Right kidney (tissue), 9 donors: ENCODE data around the gene EMC10.
"Not testable (repeated sequence)": the region's sequence is repeated elsewhere in the genome, so short reads cannot be mapped to it uniquely, and the experiment has no call there.

Experiments used
- DNase-seq: peaks from one replicate; pipeline ENCODE4 v3.0.0-alpha.2; 2016
- long read RNA-seq, 8 donors: transcript quantifications; one replicate each; lab custom pipeline, GENCODE V29; 2026

Gene EMC10
- long read RNA-seq, donor 1, full-length matches to known transcripts = 56 of 61 reads
- long read RNA-seq, donor 1, partial matches to known transcripts = 5 of 61 reads
- long read RNA-seq, donor 1, other reads (novel, unspliced or antisense) = 0 of 61 reads
- long read RNA-seq, donor 2, full-length matches to known transcripts = 21 of 80 reads
- long read RNA-seq, donor 2, partial matches to known transcripts = 59 of 80 reads
- long read RNA-seq, donor 2, other reads (novel, unspliced or antisense) = 0 of 80 reads
- long read RNA-seq, donor 3, full-length matches to known transcripts = 7 of 7 reads
- long read RNA-seq, donor 3, partial matches to known transcripts = 0 of 7 reads
- long read RNA-seq, donor 3, other reads (novel, unspliced or antisense) = 0 of 7 reads
- long read RNA-seq, donor 4, full-length matches to known transcripts = 9 of 18 reads
- long read RNA-seq, donor 4, partial matches to known transcripts = 9 of 18 reads
- long read RNA-seq, donor 4, other reads (novel, unspliced or antisense) = 0 of 18 reads
- long read RNA-seq, donor 5, full-length matches to known transcripts = 30 of 30 reads
- long read RNA-seq, donor 5, partial matches to known transcripts = 0 of 30 reads
- long read RNA-seq, donor 5, other reads (novel, unspliced or antisense) = 0 of 30 reads
- long read RNA-seq, donor 6, full-length matches to known transcripts = 36 of 49 reads
- long read RNA-seq, donor 6, partial matches to known transcripts = 13 of 49 reads
- long read RNA-seq, donor 6, other reads (novel, unspliced or antisense) = 0 of 49 reads
- long read RNA-seq, donor 7, full-length matches to known transcripts = 21 of 44 reads
- long read RNA-seq, donor 7, partial matches to known transcripts = 23 of 44 reads
- long read RNA-seq, donor 7, other reads (novel, unspliced or antisense) = 0 of 44 reads
- long read RNA-seq, donor 8, full-length matches to known transcripts = 16 of 16 reads
- long read RNA-seq, donor 8, partial matches to known transcripts = 0 of 16 reads
- long read RNA-seq, donor 8, other reads (novel, unspliced or antisense) = 0 of 16 reads

DNA sequence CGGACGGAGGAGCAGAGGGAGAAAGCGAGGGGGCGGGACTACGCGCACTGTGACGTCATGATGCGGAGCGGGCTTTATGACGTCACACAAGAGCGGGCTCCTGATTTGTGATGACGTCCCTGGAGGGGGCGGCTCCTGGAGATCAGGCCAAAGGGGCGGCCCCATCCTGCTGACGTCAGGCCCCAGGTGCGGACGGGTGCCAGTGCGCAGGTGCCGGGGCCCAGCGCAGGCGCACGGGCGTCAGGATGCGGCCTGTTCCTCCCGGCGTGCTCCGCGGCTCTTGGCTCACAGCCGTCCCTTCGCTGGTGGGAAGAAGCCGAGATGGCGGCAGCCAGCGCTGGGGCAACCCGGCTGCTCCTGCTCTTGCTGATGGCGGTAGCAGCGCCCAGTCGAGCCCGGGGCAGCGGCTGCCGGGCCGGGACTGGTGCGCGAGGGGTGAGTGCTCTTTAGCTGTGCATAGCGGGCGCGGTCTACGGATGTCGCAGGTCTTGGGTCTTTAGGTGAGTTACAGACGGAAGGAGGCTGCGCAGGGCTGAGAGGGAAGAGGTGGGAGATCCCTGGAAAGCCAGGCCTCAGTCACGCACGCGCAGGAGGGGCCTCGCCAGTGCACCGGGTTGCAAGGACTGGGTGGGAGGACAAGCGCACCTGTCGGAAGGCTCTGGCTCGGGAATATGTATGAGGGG, at the start of gene EMC10, which contains the start of gene GARIN5A:
EMC10 (plus strand) TSS at position 284 of the 683 bp plus-strand sequence; CDS start at position 322, 38 bp downstream.
GARIN5A (minus strand) TSS at position 625 of the 683 bp plus-strand sequence; CDS start at position 165, 460 bp downstream.
- peak; percentile 98 for DNase-seq

DNA sequence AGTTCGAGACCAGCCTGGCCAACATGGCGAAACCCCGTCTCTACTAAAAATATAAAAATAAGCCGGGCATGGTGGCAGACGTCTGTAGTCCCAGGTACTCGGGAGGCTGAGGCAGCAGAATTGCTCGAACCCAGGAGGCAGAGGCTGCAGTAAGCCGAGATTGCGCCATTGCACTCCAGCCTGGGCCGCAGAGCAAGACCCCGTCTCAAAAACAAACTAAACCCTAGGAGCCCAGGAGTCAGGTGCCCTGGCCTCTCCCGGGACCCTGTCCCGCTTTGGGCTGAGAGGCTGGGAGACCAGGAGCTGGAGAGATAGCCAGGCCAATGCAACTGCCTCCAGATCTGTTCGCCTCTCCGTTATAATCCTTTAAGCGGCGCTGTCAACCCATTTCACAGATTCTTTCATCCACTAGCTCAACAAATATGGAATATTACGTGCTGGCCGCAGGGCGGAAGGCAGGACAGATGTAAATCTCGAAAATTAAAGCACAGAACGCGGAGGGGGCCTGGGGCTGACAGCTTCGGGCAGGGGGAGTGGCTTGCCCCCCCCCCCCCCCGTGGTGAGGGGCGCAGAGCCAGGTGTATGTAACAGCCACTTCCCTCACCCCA, 48.9 kb upstream of the EMC10 start:
- DNase-seq = no peak

DNA sequence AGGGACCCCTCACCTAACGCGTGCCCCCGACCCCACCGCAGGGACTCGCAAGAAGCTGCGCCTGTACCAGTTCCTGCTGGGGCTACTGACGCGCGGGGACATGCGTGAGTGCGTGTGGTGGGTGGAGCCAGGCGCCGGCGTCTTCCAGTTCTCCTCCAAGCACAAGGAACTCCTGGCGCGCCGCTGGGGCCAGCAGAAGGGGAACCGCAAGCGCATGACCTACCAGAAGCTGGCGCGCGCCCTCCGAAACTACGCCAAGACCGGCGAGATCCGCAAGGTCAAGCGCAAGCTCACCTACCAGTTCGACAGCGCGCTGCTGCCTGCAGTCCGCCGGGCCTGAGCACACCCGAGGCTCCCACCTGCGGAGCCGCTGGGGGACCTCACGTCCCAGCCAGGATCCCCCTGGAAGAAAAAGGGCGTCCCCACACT, 48.3 kb upstream of the EMC10 start:
- peak; percentile 69 for DNase-seq

DNA sequence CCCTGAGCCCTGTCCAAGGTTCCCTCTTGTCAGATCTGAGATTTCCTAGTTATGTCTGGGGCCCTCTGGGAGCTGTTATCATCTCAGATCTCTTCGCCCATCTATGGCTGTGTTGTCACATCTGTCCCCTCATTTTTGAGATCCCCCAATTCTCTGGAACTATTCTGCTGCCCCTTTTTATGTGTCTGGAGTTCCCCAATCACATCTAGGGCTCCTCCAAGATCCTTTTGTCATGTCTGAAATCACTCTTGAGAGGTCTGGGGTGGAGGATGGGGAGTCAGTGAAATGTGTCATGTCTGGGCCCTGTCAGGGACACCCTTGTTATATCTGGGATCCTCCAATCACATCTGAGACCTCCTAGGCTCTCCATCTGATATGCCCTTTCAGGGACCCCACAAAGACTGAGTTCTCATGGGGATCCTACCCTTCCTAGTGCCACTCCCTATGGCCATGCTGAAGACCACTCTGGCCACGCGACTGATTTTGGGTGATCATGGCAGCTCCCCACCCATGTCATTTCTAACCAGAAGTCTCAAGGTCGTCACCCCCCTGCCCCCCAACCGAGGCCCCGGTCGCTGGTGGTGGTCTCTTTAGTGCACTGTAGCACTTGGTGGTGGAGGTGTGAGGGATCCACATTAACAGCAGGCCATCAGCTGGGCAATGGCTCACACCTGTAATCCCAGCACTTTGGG, 47.4 kb upstream of the EMC10 start:
- DNase-seq = no peak

DNA sequence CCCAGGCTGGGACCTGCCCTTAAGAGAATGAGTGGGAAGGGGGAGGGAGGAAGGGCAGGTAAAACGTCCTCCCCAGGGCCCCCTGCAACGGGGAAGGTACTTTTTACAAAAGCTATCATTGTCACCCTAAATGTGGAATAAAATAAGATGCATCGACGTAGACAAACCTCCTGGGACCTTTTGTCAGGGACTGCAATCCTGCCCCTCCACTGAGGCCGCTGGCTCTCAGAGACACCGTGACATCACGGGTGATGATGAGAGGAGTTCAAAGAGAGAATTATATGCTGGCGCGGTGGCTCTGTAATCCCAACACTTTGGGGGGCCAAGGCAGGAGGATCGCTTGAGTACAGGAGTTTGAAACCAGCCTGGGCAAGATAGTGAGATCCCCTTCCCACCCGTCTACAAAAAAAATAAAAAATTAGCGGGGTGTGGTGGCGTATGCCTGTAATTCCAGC, 45.4 kb upstream of the EMC10 start:
- no peak for DNase-seq

DNA sequence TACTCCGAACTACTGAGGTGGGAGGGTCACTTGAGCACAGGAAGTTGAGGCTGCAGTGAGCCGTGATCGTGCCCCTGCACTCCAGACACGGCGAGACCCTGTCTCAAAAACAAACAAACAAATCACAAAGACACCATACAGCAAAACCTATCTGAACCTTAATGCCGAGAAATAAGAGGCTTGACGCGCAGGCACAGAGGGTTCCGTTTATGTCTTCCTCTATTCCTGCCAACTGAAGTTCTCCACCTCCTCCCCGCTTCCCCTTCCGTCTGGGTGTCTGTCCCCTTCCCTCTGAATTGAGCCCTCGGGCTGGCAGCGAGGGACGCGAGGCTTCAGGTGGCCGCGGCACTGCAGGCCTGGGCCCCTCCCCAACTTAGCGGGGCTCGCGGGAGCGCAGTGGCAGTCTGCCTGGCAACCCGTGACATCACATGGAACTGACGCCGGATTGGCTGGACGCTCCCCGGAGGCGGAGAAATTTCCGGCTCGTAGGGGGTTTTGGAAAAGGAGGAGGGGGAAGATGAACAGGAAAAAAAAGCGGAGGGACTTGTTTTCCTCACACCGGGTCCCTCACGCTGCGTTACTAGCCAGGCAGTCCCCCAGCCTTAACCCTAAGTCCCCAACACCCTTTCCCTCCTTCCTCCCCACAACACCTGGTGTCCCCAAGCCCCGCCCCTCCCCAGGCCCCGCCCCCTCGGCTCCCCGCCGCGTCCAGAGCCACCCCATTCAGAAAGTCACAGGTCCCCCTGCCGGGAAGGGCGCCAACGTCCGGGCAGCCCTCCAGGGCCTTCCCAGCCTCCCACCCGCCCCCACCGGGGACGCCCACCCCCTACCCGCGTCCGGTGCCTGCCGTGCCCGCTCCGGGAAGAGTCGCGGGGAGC, 44.7 kb upstream of the EMC10 start:
- DNase-seq = peak; percentile 96

DNA sequence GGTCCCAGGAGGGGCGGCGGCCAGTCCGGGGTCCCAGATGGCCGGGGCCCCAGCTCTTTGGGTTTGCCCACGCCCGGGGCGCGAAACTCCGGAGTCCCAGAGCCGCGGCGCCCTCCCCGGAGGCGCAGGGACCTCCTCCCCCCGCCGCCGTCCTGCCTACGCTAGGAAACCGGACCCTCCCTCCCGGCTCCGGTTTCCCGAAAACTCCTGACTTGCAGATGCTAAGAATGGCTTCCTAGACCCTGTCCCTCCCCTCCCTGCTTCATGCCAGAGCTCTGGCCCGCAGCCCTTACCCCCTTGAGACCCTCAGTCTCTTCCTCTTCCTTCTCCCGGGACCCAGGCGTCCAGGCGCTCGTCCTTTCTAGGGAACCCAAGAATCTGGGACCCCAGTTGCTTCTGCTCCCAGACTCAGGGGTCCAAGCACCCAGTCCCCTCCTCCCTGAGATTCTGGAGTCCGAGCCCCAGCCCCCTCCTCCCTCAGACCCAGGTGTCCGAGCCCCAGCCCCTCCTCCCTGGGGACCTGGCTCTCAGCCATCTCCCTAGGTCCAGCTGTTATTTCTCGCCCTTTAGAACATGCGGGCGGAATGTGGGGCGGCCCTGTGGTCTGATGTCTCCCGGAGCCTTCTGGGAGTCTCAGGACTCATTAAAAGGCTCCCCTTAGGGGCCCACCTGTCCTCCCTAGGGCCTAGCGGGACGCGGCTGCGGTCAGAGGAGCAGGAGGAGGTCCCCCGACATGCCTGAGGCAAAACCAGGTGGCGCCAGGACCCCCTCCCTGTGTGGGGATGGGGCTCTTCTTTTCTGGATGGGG, 43.9 kb upstream of the EMC10 start, which contains the start of gene MYBPC2:
MYBPC2 (plus strand) TSS at position 672 of the 808 bp plus-strand sequence; CDS start at position 734, 62 bp downstream.
- DNase-seq = peak; percentile 71

DNA sequence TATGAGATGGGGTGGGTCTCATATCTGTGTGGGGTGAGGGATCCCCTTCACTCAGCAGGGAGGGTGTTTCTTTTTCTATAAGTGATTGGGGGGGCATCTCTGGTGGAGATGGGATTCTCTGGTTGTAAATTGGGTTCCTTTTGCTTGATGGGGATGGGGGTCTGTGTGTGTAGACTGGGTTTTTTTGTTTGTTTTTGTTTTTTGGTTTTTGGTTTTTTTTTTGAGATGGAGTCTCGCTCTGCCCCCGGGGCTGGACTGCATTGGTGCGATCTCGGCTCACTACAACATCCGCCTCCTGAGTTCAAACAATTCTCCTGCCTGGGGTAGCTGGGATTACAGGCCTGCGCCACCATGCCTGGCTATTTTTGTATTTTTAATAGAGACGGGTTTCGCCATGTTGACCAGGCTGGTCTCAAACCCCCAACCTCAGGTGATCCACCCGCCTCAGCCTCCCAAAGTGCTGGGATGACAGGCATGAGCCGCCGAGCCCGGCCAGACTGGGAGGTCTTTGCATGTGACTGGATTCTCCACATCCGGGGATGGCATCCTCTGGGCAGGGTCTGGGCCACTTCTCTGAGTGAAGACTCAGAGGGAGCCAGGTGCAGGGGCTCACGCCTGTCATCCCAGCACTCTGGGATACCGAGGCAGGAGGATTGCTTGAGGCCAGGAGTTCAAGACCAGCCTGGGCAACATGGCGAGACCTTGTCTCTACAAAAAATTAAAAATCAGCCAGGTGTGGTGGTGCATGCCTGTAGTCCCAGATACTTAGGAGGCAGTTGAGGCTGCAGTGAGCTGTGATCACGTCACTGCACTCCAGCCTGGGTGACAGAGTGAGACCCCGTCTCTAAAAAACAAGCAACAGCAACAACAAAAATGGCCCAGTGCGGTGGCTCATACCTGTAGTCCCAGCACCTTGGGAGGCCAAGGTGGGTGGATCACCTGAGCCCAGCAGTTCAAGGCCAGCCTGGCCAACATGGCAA, 42.8 kb upstream of the EMC10 start:
- no peak for DNase-seq

DNA sequence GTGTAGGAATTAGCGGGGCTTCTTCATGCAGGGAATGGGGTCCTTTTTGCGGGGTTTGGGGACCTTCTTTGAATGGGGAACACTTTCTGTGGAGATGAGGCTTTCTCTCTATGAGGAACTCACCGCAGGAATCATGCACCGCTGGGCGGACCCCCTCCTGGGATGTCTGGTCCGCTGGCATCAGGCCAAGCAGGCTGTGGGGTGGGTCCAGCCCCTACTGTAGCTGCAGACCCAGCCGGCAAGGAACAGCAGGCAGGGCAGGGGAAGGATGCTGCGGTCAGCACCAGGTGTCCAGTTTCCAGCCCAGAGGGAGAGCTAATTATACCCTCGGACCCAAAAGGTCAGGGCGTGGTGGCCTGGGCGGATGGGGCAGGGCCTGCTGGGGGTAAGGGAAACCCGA, 41.8 kb upstream of the EMC10 start:
- DNase-seq = no peak

DNA sequence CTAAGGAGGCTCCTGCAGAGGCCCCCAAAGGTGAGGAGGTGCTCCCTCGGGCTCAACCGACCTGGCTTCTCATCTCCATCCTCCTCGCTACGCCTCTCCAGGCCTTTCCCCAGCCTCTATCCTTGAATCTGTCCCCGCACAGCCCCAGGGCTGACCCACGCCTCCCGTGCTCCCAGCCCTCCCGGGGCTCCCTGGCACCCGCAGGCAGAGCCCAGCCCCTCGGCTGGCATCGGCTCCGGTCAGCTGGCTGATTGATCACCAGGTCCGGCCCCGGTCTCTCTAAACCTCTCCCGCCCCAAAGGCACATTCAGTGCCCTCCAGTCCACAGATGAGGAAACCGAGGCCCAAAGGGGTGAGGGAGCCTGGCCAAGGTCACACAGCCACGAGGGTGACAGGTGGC, 41.1 kb upstream of the EMC10 start:
- no peak for DNase-seq

DNA sequence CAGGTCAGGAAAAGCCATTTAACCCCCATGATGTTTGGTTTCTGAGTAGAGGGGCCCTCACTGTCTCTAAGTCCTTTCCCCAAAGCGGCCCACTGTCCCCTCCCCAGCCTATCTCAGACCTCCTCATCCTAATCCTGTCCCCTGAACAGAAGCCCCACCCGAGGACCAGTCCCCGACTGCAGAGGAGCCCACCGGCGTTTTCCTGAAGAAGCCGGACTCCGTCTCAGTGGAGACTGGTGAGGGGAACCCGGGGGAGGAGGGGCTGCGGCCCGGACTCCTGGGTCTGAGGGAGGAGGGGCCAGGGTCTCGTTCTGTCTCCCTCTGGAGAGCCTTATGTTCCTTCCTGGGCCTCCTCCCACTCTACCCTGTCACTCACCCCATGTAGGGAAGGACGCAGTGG, 40.7 kb upstream of the EMC10 start:
- no peak for DNase-seq

DNA sequence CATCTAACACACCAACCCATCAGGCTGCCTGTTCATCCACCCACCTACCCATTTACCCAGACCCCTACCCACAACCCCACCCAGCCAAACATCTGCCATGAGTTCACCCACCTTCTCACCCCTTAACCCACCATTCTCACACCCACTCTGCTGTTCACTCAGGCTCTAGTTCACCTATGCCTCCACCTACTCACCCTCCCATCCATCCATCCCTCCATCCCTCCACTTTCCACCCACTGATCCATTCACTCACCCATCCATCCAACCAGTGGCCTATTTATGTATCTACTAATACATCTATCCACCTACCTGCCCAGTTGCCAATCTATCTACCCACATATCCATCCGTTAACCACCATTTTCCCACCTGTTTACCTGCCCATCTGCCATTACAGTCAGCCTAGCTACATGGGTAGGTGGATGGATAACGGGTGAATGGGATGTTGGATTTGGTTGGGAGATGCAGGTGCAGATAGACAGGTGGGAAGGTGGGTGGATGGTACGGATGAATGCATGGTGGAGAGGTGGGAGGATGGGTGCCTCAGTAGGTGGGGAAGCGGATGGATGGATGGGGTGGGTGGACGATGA, 38.4 kb upstream of the EMC10 start:
- no peak for DNase-seq

DNA sequence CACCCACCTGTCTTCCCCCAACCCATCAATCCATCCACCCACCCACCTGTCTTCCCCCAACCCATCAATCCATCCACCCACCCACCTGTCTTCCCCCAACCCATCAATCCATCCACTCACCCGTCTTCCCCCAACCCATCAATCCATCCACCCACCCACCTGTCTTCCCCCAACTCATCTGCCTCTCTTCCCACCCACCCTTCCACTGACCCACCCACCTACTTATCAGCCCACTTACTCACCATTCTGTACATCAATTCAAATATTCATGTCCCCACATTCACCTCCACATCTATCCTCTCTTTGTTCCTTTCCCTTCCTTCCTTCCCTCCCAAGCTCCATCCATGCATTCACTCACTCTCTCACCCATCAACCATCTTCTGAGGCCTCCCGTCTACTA, 37.2 kb upstream of the EMC10 start:
- not testable (repeated sequence) for DNase-seq

DNA sequence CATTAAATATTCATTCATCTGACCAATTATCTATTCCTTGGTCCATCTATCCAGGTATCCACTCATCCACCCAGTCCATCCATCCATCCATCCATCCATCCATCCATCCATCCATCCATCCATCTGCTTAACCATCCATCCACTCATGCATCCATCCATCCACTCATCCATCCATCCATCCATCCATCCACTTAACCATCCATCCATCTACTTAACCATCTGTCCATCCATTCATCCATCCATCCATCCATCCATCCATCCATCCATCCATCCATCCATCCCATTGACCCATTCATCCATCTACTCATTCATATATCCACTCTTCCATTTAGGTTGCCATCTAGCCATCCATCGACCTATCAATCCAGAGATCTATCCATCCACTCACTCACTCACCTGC, 32.2 kb upstream of the EMC10 start:
- no peak for DNase-seq

DNA sequence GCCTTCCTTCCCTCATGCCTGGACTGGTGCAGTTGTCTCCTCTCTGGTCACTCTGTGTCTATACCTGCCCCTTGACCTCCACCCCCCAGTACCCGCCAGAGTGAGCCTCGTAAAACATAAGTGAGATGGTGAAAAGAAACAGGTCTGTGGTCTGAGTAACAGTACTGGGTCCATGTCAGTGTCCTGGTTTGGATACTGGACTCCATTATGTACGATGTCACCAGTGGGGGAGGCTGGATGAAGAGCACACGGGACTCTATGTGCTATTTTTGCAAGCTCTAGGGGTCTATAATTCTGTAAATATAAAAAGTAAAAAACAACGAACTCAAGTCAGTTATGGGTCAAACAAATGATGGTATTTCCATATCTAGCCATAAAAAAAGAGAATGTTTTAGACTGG, 29.3 kb upstream of the EMC10 start:
- DNase-seq = no peak

DNA sequence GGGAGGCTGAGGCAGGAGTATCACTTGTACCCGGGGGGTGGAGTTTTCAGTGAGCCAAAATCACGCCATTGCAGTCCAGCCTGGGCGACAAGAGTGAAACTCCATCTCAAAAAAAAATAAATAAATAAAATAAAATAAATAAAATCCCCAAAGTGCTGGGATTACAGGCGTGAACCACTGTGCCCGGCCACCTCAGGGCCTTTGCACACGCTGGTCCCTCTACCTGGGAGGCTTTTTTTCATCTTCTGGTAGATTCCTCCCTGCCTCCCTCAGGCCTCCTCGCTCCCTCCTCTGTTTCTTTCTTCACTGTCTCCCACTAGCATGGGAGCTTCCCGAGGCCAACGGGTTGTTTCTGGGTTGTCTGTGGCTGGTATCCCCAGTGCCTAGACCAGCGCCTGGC, 28.6 kb upstream of the EMC10 start:
- DNase-seq = no peak

DNA sequence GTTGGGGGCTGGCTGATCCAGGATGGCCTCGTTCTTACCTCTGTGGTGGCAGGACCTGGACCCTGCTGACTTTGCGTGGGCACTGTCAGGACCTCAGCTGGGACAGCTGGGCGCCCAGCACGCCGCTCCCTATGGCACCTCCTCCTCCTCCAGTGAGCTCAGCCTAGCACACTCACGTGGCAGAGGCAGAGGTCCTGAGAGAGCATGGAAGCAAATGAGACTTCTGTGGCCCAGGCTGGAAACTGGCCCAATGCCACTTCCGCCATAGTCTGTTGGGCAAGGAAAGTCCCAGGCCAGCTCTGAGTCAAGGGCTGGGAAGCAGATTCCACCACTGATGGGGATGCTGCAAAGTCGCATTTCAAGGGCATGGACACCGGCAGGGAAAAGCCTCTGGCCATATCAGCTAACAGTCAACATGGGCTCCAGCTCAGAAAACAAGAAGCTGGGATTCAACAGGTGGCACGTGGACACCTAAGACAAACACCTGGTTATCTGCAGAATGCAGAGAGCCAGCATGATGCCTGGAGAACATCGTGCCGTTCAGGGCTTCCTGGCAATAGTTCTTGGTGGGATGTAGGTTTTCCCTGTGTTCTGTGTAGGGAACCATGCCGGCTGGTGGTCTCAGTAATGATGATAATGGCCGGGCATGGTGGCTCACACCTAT, 26.9 kb upstream of the EMC10 start:
- DNase-seq = no peak
